AG09309 (cell line): ENCODE results near the gene JAZF1.
A peak's percentile ranks its signal among the peaks of the same experiment; 100 is the strongest.

ENCODE experiments used
- DNase-seq: peaks from one replicate; pipeline ENCODE4 v3.0.0-alpha.2; 2010; ENCODE audit warnings: low read depth
- H3K4me3 ChIP-seq: 2 replicates; pipeline ENCODE4 v1.5.1; 2011; ENCODE audit warnings: mild to moderate bottlenecking, low read depth, low read length, moderate library complexity; ENCODE audit not compliant: control insufficient read depth
- TF ChIP-seq, protein P1 (sequence below): IDR thresholded peaks from 2 replicates; pipeline ENCODE4 v1.5.1; 2011; ENCODE audit warnings: mild to moderate bottlenecking, low read depth, low read length, inconsistent platforms; ENCODE audit not compliant: insufficient read depth, control insufficient read depth; ENCODE audit errors: missing control alignments

Gene JAZF1

DNA sequence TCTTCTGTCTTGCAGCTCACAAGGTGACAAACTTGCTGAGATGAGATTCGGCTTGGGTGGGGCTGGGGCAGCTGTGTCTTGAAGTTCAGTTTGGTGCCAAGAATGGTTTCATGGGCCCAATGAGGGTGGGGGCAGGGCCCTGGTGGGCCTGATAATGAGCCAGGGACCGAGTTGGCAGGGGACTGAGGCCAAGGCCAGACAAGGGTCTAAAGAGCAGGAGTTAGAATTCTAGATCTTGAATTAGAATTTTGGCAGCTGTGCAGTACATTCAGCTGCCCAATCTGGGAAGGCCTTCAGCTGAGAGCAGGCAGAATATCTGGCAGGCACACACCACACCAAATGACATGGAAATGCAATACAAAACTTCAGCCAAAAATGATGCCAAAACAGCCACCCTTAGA lies 1.5 kb upstream of the JAZF1 start:
- no peak overlapping the region for H3K4me3 ChIP-seq
- TF ChIP-seq, protein P1, sequence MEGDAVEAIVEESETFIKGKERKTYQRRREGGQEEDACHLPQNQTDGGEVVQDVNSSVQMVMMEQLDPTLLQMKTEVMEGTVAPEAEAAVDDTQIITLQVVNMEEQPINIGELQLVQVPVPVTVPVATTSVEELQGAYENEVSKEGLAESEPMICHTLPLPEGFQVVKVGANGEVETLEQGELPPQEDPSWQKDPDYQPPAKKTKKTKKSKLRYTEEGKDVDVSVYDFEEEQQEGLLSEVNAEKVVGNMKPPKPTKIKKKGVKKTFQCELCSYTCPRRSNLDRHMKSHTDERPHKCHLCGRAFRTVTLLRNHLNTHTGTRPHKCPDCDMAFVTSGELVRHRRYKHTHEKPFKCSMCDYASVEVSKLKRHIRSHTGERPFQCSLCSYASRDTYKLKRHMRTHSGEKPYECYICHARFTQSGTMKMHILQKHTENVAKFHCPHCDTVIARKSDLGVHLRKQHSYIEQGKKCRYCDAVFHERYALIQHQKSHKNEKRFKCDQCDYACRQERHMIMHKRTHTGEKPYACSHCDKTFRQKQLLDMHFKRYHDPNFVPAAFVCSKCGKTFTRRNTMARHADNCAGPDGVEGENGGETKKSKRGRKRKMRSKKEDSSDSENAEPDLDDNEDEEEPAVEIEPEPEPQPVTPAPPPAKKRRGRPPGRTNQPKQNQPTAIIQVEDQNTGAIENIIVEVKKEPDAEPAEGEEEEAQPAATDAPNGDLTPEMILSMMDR, result no peak
- no peak for DNase-seq

DNA sequence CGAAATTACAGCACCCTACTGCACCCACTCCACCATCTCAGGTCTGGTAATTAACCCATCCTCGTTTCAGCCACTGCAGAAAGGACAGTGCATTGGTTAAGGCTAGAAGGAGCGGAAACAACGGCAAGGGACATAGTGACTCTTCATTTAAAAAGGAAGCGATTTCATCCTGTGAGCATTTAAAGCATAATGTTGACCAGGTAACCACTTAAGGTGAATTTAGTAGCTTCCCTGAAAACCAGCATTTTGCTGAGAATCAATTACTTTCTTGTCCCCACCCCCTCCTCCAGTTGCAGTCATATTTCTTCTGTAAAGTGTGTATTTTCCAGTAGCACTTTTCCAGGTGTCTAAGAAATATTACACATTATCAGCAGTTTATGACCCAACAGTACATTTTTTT lies 821 bp upstream of the JAZF1 start:
- TF ChIP-seq, protein P1, result no peak
- H3K4me3 ChIP-seq, result no peak overlapping the region
- no peak for DNase-seq

DNA sequence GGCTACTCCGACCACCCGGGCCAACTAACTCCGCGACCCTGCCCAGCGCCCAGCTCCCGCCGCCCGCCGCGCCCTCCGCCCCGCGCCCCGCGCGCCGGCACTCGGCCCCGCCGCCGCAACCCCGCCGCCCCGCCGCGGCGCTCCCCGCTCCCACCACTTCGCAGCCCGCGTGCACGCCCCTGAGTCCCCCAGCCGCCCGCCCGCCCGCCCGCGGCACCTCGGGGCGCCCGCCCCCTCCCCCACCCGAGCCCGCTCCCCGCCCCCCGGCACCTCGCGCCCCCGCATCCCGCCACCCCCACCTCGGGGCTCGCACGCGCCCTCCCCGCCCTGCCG lies 598 bp downstream of the JAZF1 start:
- TF ChIP-seq, protein P1, result no peak
- no peak for DNase-seq

DNA sequence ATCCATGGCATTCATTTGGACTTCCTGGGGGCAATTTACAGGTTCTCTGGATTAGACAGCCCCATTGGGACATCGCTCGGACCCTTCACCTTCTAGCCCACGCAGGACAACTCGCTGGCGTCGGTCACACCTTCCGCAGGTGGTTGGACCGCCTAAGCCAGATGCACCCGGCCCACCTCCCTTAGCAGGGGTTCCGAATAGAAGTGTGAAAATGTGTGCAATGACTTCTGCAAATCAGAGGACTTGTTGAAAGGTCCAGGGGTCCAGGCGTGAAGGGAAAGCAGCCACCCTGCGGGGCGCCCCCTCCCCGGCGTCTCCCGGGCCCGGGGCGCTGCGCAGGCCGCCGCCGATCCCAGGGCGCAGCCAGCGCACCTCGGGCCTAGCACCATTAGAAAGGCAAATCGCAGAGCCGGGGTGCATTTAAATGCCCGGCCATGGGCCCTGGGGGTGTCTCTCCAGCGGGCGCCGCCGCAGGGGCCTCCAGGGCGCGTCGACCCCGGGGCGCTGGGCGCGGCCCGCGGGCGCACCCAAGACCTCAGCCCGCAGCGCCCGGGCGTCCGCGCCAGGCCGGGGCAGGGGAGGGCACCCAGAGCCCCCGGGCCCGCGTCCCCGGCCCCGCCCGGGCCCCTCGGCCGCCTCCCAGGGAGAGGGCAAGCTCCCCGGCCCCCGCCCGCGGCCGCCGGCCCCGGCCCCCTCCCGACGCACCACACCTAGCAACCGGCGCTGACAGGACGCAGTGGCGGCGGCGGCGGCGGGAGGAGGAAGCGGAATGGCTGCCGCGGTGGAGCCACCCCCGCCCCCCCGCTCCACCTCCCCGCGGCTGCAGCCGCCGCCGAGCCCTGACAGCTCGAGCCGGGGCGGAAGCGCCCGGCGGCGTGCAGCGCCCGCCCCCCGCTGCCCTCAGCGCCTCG lies 1.2 kb downstream of the JAZF1 start:
- H3K4me3 ChIP-seq, result peak overlapping the region; percentile 84
- no peak for DNase-seq
- TF ChIP-seq, protein P1, result no peak

More for the DNA sequence above, 598 bp downstream of the JAZF1 start:
- peak overlapping the region; percentile 84 for H3K4me3 ChIP-seq

DNA sequence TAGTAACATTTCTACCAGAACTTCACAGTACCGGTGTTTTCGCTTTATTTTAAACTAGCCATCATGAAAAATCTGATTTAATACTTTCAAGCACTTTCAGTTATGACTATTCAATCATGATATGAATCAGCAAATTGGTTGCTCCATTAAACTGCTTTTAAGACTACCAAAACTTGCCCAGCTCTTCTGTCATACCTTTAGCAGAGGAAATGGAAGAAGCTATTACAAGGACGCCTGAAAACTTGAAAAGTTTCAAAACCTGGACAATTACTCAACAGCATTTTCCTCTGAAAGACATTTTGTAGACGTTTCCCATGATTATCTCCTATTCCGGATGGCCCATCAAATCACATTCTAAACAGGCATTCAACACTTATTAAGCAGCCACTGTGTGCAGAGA lies 2.0 kb downstream of the JAZF1 start:
- TF ChIP-seq, protein P1, result no peak
- no peak for DNase-seq
- peak overlapping the region; percentile 84 for H3K4me3 ChIP-seq

DNA sequence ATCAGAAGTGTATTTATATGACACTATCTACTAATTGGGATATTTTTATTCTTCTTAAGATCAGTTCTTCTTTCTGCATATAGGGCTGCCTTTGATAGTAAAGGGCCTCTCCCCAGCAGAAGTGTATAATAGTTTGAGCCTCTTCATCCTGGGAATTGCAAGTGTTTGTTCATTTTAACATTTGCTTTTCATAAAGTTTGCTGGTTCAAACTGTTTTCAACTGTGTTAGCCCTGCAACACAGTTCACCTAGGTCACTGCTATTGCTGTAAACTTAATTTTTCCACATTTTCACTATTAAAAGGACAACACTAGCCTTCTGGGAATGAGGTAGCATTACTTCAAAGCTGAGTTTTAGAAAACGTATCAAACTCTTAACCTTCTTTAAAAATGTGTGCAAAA lies 2.8 kb downstream of the JAZF1 start:
- TF ChIP-seq, protein P1, result no peak
- DNase-seq, result no peak
- no peak overlapping the region for H3K4me3 ChIP-seq

DNA sequence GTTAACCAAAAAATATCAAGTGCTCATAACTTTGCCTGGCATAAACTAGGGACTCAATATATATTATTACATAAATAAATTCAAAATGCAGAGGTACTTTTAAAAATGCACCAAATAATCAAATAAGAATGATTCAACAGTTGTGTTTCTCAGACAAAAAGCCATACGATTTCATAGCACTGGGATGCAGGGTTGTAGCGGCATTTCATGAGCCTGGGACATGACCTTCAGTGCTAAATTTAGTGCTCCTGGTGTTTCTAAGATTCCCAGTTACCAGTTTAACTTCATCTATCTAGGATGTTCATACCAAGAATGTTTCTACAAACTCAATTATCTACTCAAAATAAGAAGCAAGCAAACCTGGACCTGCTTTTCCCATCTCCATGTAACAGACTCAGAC lies 4.0 kb downstream of the JAZF1 start:
- no peak for DNase-seq
- TF ChIP-seq, protein P1, result no peak

More for the DNA sequence above, 4.0 kb downstream of the JAZF1 start:
- no peak overlapping the region for H3K4me3 ChIP-seq
